ENCODE results near the gene CNPY4.

CNPY4 gene

DNA sequence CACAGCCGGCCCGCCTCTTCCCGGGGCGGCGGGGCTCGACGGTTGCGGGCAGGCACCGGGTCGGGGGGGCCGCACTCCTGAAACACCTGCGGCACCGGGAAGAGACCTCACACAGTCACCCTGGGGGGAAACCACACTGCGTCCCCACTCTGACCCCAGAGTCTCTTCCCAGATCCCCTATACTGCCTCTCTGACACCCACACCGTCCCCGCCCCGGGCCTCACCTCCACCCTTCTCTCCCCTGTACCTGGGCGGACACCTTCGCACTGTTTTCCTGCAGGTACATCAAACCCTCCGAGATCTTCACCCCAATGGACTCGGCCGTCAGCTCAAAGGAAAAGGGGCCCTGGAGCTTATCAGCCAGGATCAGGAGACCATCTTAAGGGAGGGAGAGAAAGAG, 52.4 kb downstream of the CNPY4 start:
- no peak for TF ChIP-seq CTBP1 (IDR thresholded peaks at IDR 0.05; ENCODE audit: borderline replicate concordance)
- no peak for TF ChIP-seq NFRKB (IDR thresholded peaks at IDR 0.05)
- TF ChIP-seq FOXM1 (IDR thresholded peaks at IDR 0.05; ENCODE audit: borderline replicate concordance): no peak
- TF ChIP-seq BHLHE40 (IDR thresholded peaks at IDR 0.05; ENCODE audit: borderline replicate concordance): no peak
- no peak for TF ChIP-seq ELF4 (IDR thresholded peaks at IDR 0.05)
- no peak for TF ChIP-seq FOXK2 (IDR thresholded peaks at IDR 0.05)
- TF ChIP-seq ZNF384 (IDR thresholded peaks at IDR 0.05): no peak
- TF ChIP-seq TARDBP (IDR thresholded peaks at IDR 0.05): no peak
- TF ChIP-seq SP1 (IDR thresholded peaks at IDR 0.05): no peak
- TF ChIP-seq ARNT (IDR thresholded peaks at IDR 0.05): no peak
- no peak for TF ChIP-seq PKNOX1 (IDR thresholded peaks at IDR 0.05)
- TF ChIP-seq SUZ12 (IDR thresholded peaks at IDR 0.05): no peak
- DNase-seq (ENCODE audit: extremely low spot score): no peak
- ChIA-PET POLR2A (interaction anchor here (0.6 kb wide), 1 partner anchor 121 kb away, joined by 3 read pairs; no protein-coding TSS in a partner anchor), CTCF (interaction anchor here (0.7 to 1.1 kb wide), 2 partner anchors 41 to 345 kb away, joined by 3 read pairs; no protein-coding TSS in a partner anchor)

- ChIA-PET CTCF (interaction anchor here (1.0 kb wide), 1 partner anchor 10 kb away, joined by 6 read pairs; no protein-coding TSS in a partner anchor), POLR2A (no interaction called here)
- no peak for TF ChIP-seq FOXA1 (IDR thresholded peaks at IDR 0.05)
- TF ChIP-seq FOXK2 (IDR thresholded peaks at IDR 0.05): no peak
- TF ChIP-seq TARDBP (IDR thresholded peaks at IDR 0.05): no peak
- TF ChIP-seq L3MBTL2 (conservative IDR thresholded peaks at IDR 0.05): no peak
- no peak for TF ChIP-seq LEF1 (IDR thresholded peaks at IDR 0.05; ENCODE audit: borderline replicate concordance)
- no peak for DNase-seq (ENCODE audit: extremely low spot score)
Measured at GRCh38 chr7:100173806-100174495, 54.5 kb downstream of the CNPY4 start.

DNA sequence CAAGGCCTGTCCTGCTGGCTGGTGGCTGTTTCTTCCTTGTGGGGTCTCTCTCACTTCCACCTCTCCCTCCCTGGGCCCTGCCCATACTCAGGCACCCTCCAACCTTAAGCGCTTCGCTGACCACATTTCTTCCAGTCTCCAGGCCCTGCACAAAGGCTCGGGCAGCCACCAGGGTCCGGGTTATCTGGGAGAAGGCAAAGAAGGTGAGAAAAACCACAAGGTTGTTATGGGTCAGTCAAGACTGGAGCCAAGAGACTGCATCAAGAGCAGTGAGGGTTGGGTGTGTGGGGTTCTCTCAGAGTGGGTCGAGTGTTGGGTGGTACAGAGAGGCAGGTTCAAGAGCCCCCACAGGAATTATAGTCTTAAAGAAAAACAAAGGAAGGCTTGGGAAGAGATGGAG, 55.1 kb downstream of the CNPY4 start:
- CTCF ChIA-PET: no interaction called here
- no peak for DNase-seq (ENCODE audit: extremely low spot score)
- TF ChIP-seq PKNOX1 (IDR thresholded peaks at IDR 0.05) (no peak), BHLHE40 (IDR thresholded peaks at IDR 0.05; ENCODE audit: borderline replicate concordance) (no peak), SUZ12 (IDR thresholded peaks at IDR 0.05) (no peak), ARNT (IDR thresholded peaks at IDR 0.05) (no peak), ZNF384 (IDR thresholded peaks at IDR 0.05) (no peak), SP1 (IDR thresholded peaks at IDR 0.05) (no peak), LEF1 (IDR thresholded peaks at IDR 0.05; ENCODE audit: borderline replicate concordance) (no peak), FOXA1 (IDR thresholded peaks at IDR 0.05) (no peak), FOXM1 (IDR thresholded peaks at IDR 0.05; ENCODE audit: borderline replicate concordance) (no peak), CTBP1 (IDR thresholded peaks at IDR 0.05; ENCODE audit: borderline replicate concordance) (no peak), TARDBP (IDR thresholded peaks at IDR 0.05) (no peak), L3MBTL2 (conservative IDR thresholded peaks at IDR 0.05) (no peak), NFRKB (IDR thresholded peaks at IDR 0.05) (no peak), FOXK2 (IDR thresholded peaks at IDR 0.05) (no peak), ELF4 (IDR thresholded peaks at IDR 0.05) (no peak), HDGF (IDR thresholded peaks at IDR 0.05; ENCODE audit: borderline replicate concordance) (no peak)
- POLR2A ChIA-PET: no interaction called here

Data from HEK293T (cell line).